Measurements from ENCODE around the gene ZNF831.

The ZNF831 gene

GRCh38 chr20:59207742-59208357 lies 44.2 kb downstream of the ZNF831 start:
- H3K4me3 Mint-ChIP-seq, result no peak overlapping the region
- peak overlapping the region; percentile 46 for H3K27ac Mint-ChIP-seq
- no peaks in the 10 kb centered on the region for H3K9me3 Mint-ChIP-seq
- CTCF ChIA-PET, result interaction anchor here (0.6 to 7.6 kb wide), 40 partner anchors 10 to 561 kb away, joined by 3 to 168 read pairs (median 4); partner anchors contain the start of genes ATP5F1E and PRELID3B
- no peaks in the 10 kb centered on the region for H3K27me3 Mint-ChIP-seq
- DNase-seq, result peak; percentile 88
- H3K4me1 Mint-ChIP-seq, result peaks cover 23% of the 10 kb centered on the region
- H3K36me3 Mint-ChIP-seq, result peaks cover 18% of the 10 kb centered on the region

- Mint-ChIP-seq H3K27ac (no peak overlapping the region), H3K9me3 (no peaks in the 10 kb centered on the region), H3K27me3 (no peaks in the 10 kb centered on the region), H3K4me3 (no peak overlapping the region), H3K36me3 (peaks cover 19% of the 10 kb centered on the region), H3K4me1 (peaks cover 13% of the 10 kb centered on the region)
- DNase-seq, result no peak
- CTCF ChIA-PET, result interaction anchor here (0.8 to 5.0 kb wide), 3 partner anchors 12 to 178 kb away, joined by 3 to 30 read pairs (median 4); partner anchors contain the start of gene ATP5F1E
Observed at GRCh38 chr20:59210186-59210585, 46.6 kb downstream of the ZNF831 start.

GRCh38 chr20:59211208-59211765 lies 47.7 kb downstream of the ZNF831 start:
- no peak for DNase-seq
- CTCF ChIA-PET, result interaction anchor here (0.7 to 5.0 kb wide), 4 partner anchors 10 to 551 kb away, joined by 3 to 30 read pairs (median 4); partner anchors contain the start of gene ATP5F1E
- Mint-ChIP-seq H3K4me1 (peaks cover 7% of the 10 kb centered on the region), H3K9me3 (no peaks in the 10 kb centered on the region), H3K27ac (no peak overlapping the region), H3K4me3 (no peak overlapping the region), H3K36me3 (peaks cover 18% of the 10 kb centered on the region), H3K27me3 (no peaks in the 10 kb centered on the region)

DNA sequence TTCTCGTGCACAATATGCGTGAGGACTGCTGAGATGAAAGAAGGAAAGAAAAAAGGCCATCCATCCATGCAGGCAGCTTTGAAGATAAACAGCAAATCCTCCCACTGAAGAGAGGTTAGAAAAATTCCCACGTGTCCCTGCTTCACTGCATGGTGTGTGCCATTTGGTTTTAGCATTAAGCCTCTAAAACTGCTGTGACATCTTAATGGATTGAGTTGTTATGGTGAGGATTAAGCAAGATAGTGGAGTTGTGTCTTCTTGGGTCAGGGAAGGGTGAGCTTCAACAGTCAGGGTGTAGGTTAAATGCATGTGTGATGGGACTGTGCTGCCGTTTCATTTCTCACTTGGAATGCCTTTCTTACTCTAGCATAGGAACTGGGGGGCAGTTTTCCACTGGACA lies 50.5 kb downstream of the ZNF831 start:
- Mint-ChIP-seq H3K36me3 (peaks cover 17% of the 10 kb centered on the region), H3K9me3 (no peaks in the 10 kb centered on the region), H3K4me1 (no peaks in the 10 kb centered on the region), H3K27ac (no peak overlapping the region), H3K27me3 (no peaks in the 10 kb centered on the region), H3K4me3 (no peak overlapping the region)
- CTCF ChIA-PET, result interaction anchor here (1.4 to 1.6 kb wide), 2 partner anchors 126 to 171 kb away, joined by 3 to 4 read pairs; no protein-coding TSS in a partner anchor
- no peak for DNase-seq

GRCh38 chr20:59214606-59215547 lies 51.3 kb downstream of the ZNF831 start:
- H3K27ac Mint-ChIP-seq, result no peak overlapping the region
- DNase-seq, result no peak
- no peaks in the 10 kb centered on the region for H3K4me1 Mint-ChIP-seq
- no peak overlapping the region for H3K4me3 Mint-ChIP-seq
- H3K9me3 Mint-ChIP-seq, result no peaks in the 10 kb centered on the region
- peaks cover 15% of the 10 kb centered on the region for H3K36me3 Mint-ChIP-seq
- CTCF ChIA-PET, result interaction anchor here (0.8 to 1.4 kb wide), 3 partner anchors 68 to 170 kb away, joined by 3 read pairs; no protein-coding TSS in a partner anchor
- no peaks in the 10 kb centered on the region for H3K27me3 Mint-ChIP-seq

DNA sequence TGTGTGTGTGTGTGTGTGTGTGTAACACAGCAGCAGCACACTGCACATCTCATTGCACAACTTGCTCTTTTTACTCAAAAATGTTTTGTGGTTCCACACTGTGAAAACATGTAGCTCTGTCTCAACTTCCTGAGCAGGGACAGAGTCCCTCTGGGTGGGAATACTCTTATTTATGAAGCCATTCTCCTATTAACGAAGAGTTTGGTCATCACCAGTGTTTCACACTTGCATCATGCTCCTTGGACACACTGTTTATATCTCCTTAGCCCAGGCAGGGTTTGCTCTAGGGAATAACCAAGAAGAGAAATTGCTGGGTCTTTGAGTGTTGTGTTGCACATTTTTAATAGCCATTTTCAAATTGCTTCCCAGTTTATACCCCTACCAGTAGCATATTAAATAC lies 53.6 kb downstream of the ZNF831 start:
- Mint-ChIP-seq H3K9me3 (no peaks in the 10 kb centered on the region), H3K4me3 (no peak overlapping the region), H3K27me3 (no peaks in the 10 kb centered on the region), H3K27ac (no peak overlapping the region), H3K4me1 (peaks cover 12% of the 10 kb centered on the region), H3K36me3 (peaks cover 17% of the 10 kb centered on the region)
- CTCF ChIA-PET, result interaction anchor here (1.6 kb wide), 1 partner anchor 129 kb away, joined by 4 read pairs; no protein-coding TSS in a partner anchor
- no peak for DNase-seq

GRCh38 chr20:59217794-59218280 lies 54.2 kb downstream of the ZNF831 start:
- peaks cover 18% of the 10 kb centered on the region for H3K36me3 Mint-ChIP-seq
- H3K4me1 Mint-ChIP-seq, result peaks cover 16% of the 10 kb centered on the region
- CTCF ChIA-PET, result interaction anchor here (1.6 kb wide), 1 partner anchor 130 kb away, joined by 4 read pairs; no protein-coding TSS in a partner anchor
- H3K4me3 Mint-ChIP-seq, result no peak overlapping the region
- peaks cover 2% of the 10 kb centered on the region for H3K27me3 Mint-ChIP-seq
- H3K27ac Mint-ChIP-seq, result no peak overlapping the region
- no peaks in the 10 kb centered on the region for H3K9me3 Mint-ChIP-seq
- no peak for DNase-seq

DNA sequence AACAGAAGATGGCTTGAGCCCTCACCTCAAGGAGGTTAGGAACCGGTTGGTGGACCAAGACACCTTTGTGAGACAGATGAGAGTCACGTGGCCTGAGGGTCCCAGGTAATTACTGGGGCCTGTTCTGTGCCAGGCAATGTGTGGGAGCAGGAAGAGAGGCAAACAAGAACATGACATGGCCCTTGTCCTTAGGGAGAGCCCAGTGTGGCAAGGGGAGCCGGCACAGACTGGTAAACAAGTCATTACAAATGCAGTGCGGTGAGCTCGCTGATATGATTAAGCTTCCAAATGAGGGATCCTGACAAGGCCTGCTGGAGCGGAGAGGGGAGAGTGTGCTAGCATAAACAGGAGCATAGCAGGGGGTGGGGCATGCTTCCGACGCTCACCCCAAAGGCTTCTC lies 55.6 kb downstream of the ZNF831 start:
- no peak overlapping the region for H3K4me3 Mint-ChIP-seq
- CTCF ChIA-PET, result no interaction called here
- peaks cover 20% of the 10 kb centered on the region for H3K4me1 Mint-ChIP-seq
- peaks cover 14% of the 10 kb centered on the region for H3K36me3 Mint-ChIP-seq
- peaks cover 4% of the 10 kb centered on the region for H3K27me3 Mint-ChIP-seq
- no peak overlapping the region for H3K27ac Mint-ChIP-seq
- no peak for DNase-seq
- H3K9me3 Mint-ChIP-seq, result no peaks in the 10 kb centered on the region

DNA sequence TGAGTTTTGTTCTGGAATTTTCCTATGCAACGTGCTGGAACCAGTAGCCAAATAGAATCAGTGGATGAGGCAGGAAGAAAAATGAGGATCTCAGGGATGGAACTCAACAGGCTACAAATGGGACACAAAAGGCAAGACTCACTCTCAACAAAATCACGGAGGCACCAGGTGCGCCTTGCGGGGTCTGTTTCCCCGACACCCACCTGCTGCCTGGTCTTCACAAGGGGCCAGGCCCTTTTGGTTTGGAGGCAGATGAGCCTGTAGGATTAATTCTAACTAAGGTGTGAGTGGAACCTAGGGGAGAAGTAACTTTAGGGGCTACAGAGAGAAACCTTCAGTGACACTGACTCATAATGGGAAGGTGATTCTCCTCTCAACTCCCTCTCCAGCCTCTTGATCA lies 56.5 kb downstream of the ZNF831 start:
- Mint-ChIP-seq H3K27ac (no peak overlapping the region), H3K9me3 (no peaks in the 10 kb centered on the region)
- no peak for DNase-seq

GRCh38 chr20:59221049-59221706 lies 57.6 kb downstream of the ZNF831 start:
- H3K4me3 Mint-ChIP-seq, result peak overlapping the region; percentile 34
- peaks cover 20% of the 10 kb centered on the region for H3K4me1 Mint-ChIP-seq
- DNase-seq, result no peak
- H3K27ac Mint-ChIP-seq, result peak overlapping the region; percentile 76
- peaks cover 4% of the 10 kb centered on the region for H3K27me3 Mint-ChIP-seq
- CTCF ChIA-PET, result interaction anchor here (0.6 to 4.3 kb wide), 12 partner anchors 13 to 767 kb away, joined by 3 to 30 read pairs (median 4); no protein-coding TSS in a partner anchor
- H3K36me3 Mint-ChIP-seq, result peaks cover 21% of the 10 kb centered on the region
- no peaks in the 10 kb centered on the region for H3K9me3 Mint-ChIP-seq

More for the DNA sequence above, 56.5 kb downstream of the ZNF831 start:
- Mint-ChIP-seq H3K36me3 (peaks cover 16% of the 10 kb centered on the region), H3K4me1 (peaks cover 20% of the 10 kb centered on the region), H3K4me3 (no peak overlapping the region), H3K27me3 (peaks cover 4% of the 10 kb centered on the region)
- CTCF ChIA-PET, result interaction anchor here (3.5 to 4.3 kb wide), 2 partner anchors 12 to 132 kb away, joined by 27 to 30 read pairs; no protein-coding TSS in a partner anchor

GRCh38 chr20:59221707-59222252 lies 58.2 kb downstream of the ZNF831 start:
- CTCF ChIA-PET, result interaction anchor here (0.7 to 4.3 kb wide), 15 partner anchors 13 to 357 kb away, joined by 3 to 30 read pairs (median 4); partner anchors contain the start of gene PRELID3B
- H3K9me3 Mint-ChIP-seq, result no peaks in the 10 kb centered on the region
- H3K27me3 Mint-ChIP-seq, result peaks cover 4% of the 10 kb centered on the region
- H3K36me3 Mint-ChIP-seq, result peaks cover 24% of the 10 kb centered on the region
- no peak for DNase-seq
- H3K4me1 Mint-ChIP-seq, result peaks cover 20% of the 10 kb centered on the region
- peak overlapping the region; percentile 34 for H3K4me3 Mint-ChIP-seq
- peak overlapping the region; percentile 6 for H3K27ac Mint-ChIP-seq

DNA sequence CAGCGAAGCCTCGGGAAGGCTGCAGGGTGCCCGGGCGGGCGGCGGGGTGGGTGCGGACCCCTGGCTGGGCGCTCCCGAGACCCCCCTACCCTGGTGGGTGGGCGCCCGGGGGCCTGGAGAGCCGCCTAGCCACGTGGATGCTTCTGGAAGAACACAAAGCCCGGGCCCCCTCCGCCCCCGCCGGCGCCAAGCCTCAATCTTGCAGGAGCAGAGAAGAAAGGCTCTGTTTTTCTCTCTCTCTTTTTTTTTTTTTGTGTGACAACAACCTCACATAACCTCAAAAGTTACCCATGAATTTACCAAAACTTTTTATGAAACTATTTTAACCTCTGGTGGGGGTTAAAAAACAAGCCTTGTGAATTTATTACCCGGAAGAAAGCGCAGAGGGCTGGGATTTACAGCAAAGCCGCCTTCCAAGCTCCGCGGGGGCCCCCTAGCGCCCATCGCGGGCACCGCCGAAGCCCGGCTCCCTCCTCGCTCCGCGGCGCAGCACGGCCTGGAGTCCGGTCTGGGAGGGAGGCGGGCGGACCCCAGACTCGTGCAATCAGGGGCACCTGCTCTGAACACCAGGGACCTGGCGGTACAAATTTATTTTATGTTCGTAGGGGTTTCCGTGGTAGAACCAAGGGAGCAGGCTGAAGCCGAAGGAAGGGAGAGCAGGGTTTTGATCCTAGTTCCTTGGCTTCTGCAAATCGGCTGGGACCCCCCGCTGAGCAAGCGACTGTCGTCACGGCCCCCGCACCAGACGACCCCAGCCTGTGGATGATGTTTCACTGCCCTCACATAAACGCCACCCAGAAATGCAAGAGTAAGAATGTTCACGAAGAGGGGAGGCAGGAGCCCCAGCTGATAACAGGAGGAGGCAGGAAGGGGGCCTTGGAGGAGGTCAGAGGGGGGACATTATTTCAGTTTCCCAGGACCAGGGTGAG lies 58.9 kb downstream of the ZNF831 start:
- DNase-seq, result peak; percentile 85

More for the DNA sequence above, 58.9 kb downstream of the ZNF831 start:
- Mint-ChIP-seq H3K4me1 (peaks cover 20% of the 10 kb centered on the region), H3K27me3 (peaks cover 4% of the 10 kb centered on the region), H3K36me3 (peaks cover 28% of the 10 kb centered on the region), H3K4me3 (peak overlapping the region; percentile 69), H3K27ac (peak overlapping the region; percentile 78), H3K9me3 (no peaks in the 10 kb centered on the region)
- CTCF ChIA-PET, result interaction anchor here (0.7 to 4.3 kb wide), 13 partner anchors 11 to 358 kb away, joined by 3 to 30 read pairs (median 4); partner anchors contain the start of gene PRELID3B

All from activated naive CD4-positive, alpha-beta T cell treated with anti-CD3 and anti-CD28 coated beads, Interleukin-2, amount 10 ng/mL, durations not matched to agents 7 days and 5 days (primary cell).